Measurements from ENCODE around the gene DUSP1.

Gene DUSP1

DNA sequence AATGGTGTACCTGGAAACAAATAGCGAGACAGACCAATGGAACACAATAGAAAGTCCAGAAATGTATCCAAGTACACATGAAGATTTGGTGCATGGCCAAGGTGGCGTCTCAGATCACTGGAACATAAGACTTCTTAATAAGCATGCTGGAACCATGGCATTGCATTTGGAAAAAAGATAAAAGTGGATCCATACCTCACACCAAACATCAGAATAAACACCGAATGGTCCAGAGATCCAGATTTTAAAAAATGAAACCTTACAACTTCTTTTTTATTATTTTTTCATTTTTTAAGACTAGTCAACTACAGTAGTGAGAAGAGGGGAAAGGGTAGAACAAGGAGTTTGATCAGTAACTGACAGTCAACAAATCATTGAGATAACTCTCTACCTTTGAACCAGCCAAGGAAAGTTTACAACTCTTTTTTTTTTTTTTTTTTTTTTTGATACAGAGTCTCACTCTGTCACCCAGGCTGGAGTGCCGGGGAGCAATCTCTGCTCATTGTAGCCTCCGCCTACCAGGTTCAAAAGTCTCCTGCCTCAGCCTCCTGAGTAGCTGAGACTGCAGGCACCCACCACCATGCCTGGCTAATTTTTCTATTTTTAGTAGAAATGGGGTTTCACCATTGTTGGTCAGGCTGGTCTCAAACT is 8.8 kb upstream of the DUSP1 start:
- Histone ChIP-seq H3K9me2 (replicated peaks; ENCODE audit: low read depth, low read length) (no peaks in the 10 kb centered on the region), H4K20me1 (ENCODE audit: insufficient read depth, low read length, poor library complexity, severe bottlenecking) (no peaks in the 10 kb centered on the region), H3K79me2 (ENCODE audit: insufficient read depth, low read length) (no peaks in the 10 kb centered on the region), H3K4me2 (ENCODE audit: low read depth, low read length, poor library complexity, severe bottlenecking) (no peak overlapping the region), H3K4me3 (ENCODE audit: low read length, poor library complexity, severe bottlenecking) (no peak overlapping the region), H3K4me1 (ENCODE audit: insufficient read depth, low read length, poor library complexity, severe bottlenecking) (peaks cover 2% of the 10 kb centered on the region), H3F3A (ENCODE audit: low read depth) (no peaks in the 10 kb centered on the region), H3K36me3 (ENCODE audit: insufficient read depth, low read length) (no peaks in the 10 kb centered on the region), H3K9ac (ENCODE audit: low read depth, low read length, poor library complexity, severe bottlenecking) (no peak overlapping the region), H3K27me3 (ENCODE audit: insufficient read depth, low read length, poor library complexity, severe bottlenecking) (no peaks in the 10 kb centered on the region), H3K9me3 (ENCODE audit: insufficient read depth, low read depth, low read length) (no peaks in the 10 kb centered on the region), H2AFZ (ENCODE audit: low read length) (no peak overlapping the region)
- no peak for TF ChIP-seq EZH2phosphoT487 (IDR thresholded peaks at IDR 0.05; ENCODE audit: borderline replicate concordance)
- TF ChIP-seq, protein P1, sequence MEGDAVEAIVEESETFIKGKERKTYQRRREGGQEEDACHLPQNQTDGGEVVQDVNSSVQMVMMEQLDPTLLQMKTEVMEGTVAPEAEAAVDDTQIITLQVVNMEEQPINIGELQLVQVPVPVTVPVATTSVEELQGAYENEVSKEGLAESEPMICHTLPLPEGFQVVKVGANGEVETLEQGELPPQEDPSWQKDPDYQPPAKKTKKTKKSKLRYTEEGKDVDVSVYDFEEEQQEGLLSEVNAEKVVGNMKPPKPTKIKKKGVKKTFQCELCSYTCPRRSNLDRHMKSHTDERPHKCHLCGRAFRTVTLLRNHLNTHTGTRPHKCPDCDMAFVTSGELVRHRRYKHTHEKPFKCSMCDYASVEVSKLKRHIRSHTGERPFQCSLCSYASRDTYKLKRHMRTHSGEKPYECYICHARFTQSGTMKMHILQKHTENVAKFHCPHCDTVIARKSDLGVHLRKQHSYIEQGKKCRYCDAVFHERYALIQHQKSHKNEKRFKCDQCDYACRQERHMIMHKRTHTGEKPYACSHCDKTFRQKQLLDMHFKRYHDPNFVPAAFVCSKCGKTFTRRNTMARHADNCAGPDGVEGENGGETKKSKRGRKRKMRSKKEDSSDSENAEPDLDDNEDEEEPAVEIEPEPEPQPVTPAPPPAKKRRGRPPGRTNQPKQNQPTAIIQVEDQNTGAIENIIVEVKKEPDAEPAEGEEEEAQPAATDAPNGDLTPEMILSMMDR (conservative IDR thresholded peaks at IDR 0.05; ENCODE audit: low read length), result no peak

DNA sequence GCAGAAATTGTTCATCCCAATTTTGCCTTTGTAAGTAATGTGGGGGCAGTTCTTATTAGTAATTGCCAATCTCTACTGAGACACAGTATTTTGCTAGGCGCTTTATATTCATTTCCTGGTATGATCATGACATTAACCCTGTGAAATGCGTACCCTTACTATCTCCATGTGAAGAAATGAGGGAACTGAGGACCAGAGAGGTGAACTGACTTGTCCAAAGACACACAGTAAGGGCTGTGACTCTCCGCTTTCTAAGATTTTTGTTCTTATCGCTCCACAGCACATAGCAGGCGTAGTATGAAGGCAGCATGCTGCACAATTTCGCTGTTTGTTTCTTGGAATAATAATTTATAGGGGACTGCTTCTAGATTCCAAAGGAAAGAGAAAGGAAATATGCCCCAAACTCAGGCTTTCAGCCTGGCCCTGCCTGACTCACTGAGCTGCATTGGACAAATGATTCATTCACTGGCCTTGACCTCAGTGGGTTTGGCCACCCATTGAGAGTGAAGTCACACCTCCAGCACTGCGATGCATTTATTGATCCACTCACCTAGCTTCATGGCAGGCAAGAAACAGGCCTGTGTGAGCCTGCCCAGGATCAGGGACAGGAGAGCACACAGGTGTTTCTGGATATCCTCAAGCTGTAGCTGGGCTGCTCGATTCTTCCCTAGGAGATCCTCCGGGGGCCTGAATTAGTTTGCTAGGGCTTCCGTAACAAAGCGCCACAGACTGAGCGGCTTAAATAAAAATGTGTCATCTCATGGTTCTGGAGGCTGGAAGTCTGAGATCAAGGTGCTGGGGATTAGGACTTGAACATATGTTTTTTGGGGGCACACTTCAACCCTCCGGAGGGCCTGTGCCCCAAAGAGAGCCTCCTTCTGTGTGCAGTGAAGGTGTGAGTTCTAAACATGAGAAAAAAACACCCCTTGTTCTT is 7.2 kb upstream of the DUSP1 start:
- no peak overlapping the region for H3K9ac ChIP-seq (ENCODE audit: low read depth, low read length, poor library complexity, severe bottlenecking)
- no peak for TF ChIP-seq EZH2phosphoT487 (IDR thresholded peaks at IDR 0.05; ENCODE audit: borderline replicate concordance)
- TF ChIP-seq, protein P1 (conservative IDR thresholded peaks at IDR 0.05; ENCODE audit: low read length), result no peak
- H3K4me1 ChIP-seq (ENCODE audit: insufficient read depth, low read length, poor library complexity, severe bottlenecking), result peaks cover 11% of the 10 kb centered on the region

GRCh38 chr5:172776235-172776594 is 5.2 kb upstream of the DUSP1 start:
- H2AFZ ChIP-seq (ENCODE audit: low read length), result no peak overlapping the region
- no peak overlapping the region for H3K4me2 ChIP-seq (ENCODE audit: low read depth, low read length, poor library complexity, severe bottlenecking)
- H3K9me3 ChIP-seq (ENCODE audit: insufficient read depth, low read depth, low read length), result no peaks in the 10 kb centered on the region
- peaks cover 21% of the 10 kb centered on the region for H3K4me1 ChIP-seq (ENCODE audit: insufficient read depth, low read length, poor library complexity, severe bottlenecking)
- H3K27me3 ChIP-seq (ENCODE audit: insufficient read depth, low read length, poor library complexity, severe bottlenecking), result no peaks in the 10 kb centered on the region
- H3K79me2 ChIP-seq (ENCODE audit: insufficient read depth, low read length), result no peaks in the 10 kb centered on the region
- no peaks in the 10 kb centered on the region for H3K36me3 ChIP-seq (ENCODE audit: insufficient read depth, low read length)
- H3K4me3 ChIP-seq (ENCODE audit: low read length, poor library complexity, severe bottlenecking), result no peak overlapping the region
- no peak overlapping the region for H3K9ac ChIP-seq (ENCODE audit: low read depth, low read length, poor library complexity, severe bottlenecking)
- H3F3A ChIP-seq (ENCODE audit: low read depth), result peaks cover 4% of the 10 kb centered on the region; the same call in 1 of the 2 replicates
- no peaks in the 10 kb centered on the region for H3K9me2 ChIP-seq (replicated peaks; ENCODE audit: low read depth, low read length)
- TF ChIP-seq EZH2phosphoT487 (IDR thresholded peaks at IDR 0.05; ENCODE audit: borderline replicate concordance), result no peak
- TF ChIP-seq, protein P1 (conservative IDR thresholded peaks at IDR 0.05; ENCODE audit: low read length), result no peak
- no peaks in the 10 kb centered on the region for H4K20me1 ChIP-seq (ENCODE audit: insufficient read depth, low read length, poor library complexity, severe bottlenecking)

More for the DNA sequence above, 7.2 kb upstream of the DUSP1 start:
- Histone ChIP-seq H3K27me3 (ENCODE audit: insufficient read depth, low read length, poor library complexity, severe bottlenecking) (no peaks in the 10 kb centered on the region), H3K4me3 (ENCODE audit: low read length, poor library complexity, severe bottlenecking) (no peak overlapping the region), H3K79me2 (ENCODE audit: insufficient read depth, low read length) (no peaks in the 10 kb centered on the region), H3K9me2 (replicated peaks; ENCODE audit: low read depth, low read length) (no peaks in the 10 kb centered on the region), H3K36me3 (ENCODE audit: insufficient read depth, low read length) (no peaks in the 10 kb centered on the region), H2AFZ (ENCODE audit: low read length) (0 out of 2 replicates have a peak overlapping the region, but pooled peaks have one; percentile 43), H4K20me1 (ENCODE audit: insufficient read depth, low read length, poor library complexity, severe bottlenecking) (no peaks in the 10 kb centered on the region), H3K9me3 (ENCODE audit: insufficient read depth, low read depth, low read length) (no peaks in the 10 kb centered on the region), H3K4me2 (ENCODE audit: low read depth, low read length, poor library complexity, severe bottlenecking) (peak overlapping the region; percentile 44), H3F3A (ENCODE audit: low read depth) (no peaks in the 10 kb centered on the region)
